HEK293 (cell line): ENCODE results near the gene GPR107.

ENCODE experiments used
- CTCF ChIA-PET: fragments of 350-600 bp; formaldehyde crosslinking; extraction: SDS; loops from one replicate; lab custom pipeline; 2021; ENCODE audit warnings: antibody characterized with exemption; lab: Yijun Ruan, JAX
- POLR2A ChIA-PET: fragments of 300-600 bp; formaldehyde crosslinking; extraction: SDS; loops from one replicate; lab custom pipeline; 2020; ENCODE audit warnings: antibody characterized with exemption, inconsistent platforms; lab: Yijun Ruan, JAX
- H3K27ac ChIP-seq: fragments of 200-500 bp; sonication (Bioruptor generic); 2 replicates; pipeline ENCODE4 v1.5.1; 2014; ENCODE audit warnings: low read depth, low read length, control low read depth, inconsistent platforms; ENCODE audit errors: extremely low read depth
- H3K36me3 ChIP-seq, 2 experiments: fragments of 200-500 bp in 1 of 2; sonication (Bioruptor generic) in 1 of 2; 1 replicate in 1 of 2; 2 replicates in 1 of 2; pipeline ENCODE4 v1.5.1; 2014 to 2017; ENCODE audit warnings: inconsistent platforms in 2 of 2, low read length in 2 of 2; ENCODE audit not compliant: control insufficient read depth in 2 of 2, insufficient read depth in 1 of 2
- H3K4me1 ChIP-seq: fragments of 200-500 bp; sonication (Bioruptor generic); 2 replicates; pipeline ENCODE4 v1.5.1; 2014; ENCODE audit warnings: mild to moderate bottlenecking, low read length, inconsistent platforms; ENCODE audit not compliant: control insufficient read depth, insufficient read depth
- H3K4me3 ChIP-seq: 2 replicates; pipeline ENCODE4 v1.5.1; 2011; ENCODE audit warnings: low read depth, mild to moderate bottlenecking, control low read depth, low read length, moderate library complexity
- H3K9me3 ChIP-seq: fragments of 200-500 bp; sonication (Bioruptor generic); 2 replicates; pipeline ENCODE4 v1.5.1; 2014; ENCODE audit warnings: low read depth, low read length, inconsistent platforms; ENCODE audit not compliant: control insufficient read depth, insufficient read depth
- GLIS1 ChIP-seq: fragments of 450-650 bp; formaldehyde crosslinking; IDR thresholded peaks from 2 replicates; pipeline ENCODE4 v1.5.1; 2016; ENCODE audit warnings: missing biosample characterization, missing genetic modification characterization
- KLF8 ChIP-seq: fragments of 450-650 bp; formaldehyde crosslinking; IDR thresholded peaks from 2 replicates; pipeline ENCODE4 v1.5.1; 2016; ENCODE audit warnings: missing biosample characterization, missing genetic modification characterization
- MEIS1 ChIP-seq: sonication (generic); formaldehyde crosslinking; IDR thresholded peaks from 2 replicates; pipeline ENCODE4 v1.8.1; 2022; ENCODE audit warnings: missing genetic modification reagents, mild to moderate bottlenecking, borderline replicate concordance
- SALL2 ChIP-seq: fragments of 450-650 bp; formaldehyde crosslinking; IDR thresholded peaks from 2 replicates; pipeline ENCODE4 v1.5.0; 2017; ENCODE audit warnings: missing biosample characterization, mild to moderate bottlenecking, missing genetic modification characterization, borderline replicate concordance
- SP2 ChIP-seq: fragments of 450-650 bp; formaldehyde crosslinking; IDR thresholded peaks from 2 replicates; pipeline ENCODE4 v1.5.1; 2016; ENCODE audit warnings: missing biosample characterization, missing genetic modification characterization
- SP7 ChIP-seq: fragments of 450-650 bp; formaldehyde crosslinking; IDR thresholded peaks from 2 replicates; pipeline ENCODE4 v1.5.1; 2016; ENCODE audit warnings: missing biosample characterization, missing genetic modification characterization
- WT1 ChIP-seq: fragments of 450-650 bp; formaldehyde crosslinking; IDR thresholded peaks from 2 replicates; pipeline ENCODE4 v1.5.1; 2016; ENCODE audit warnings: missing biosample characterization, missing genetic modification characterization
- YY1 ChIP-seq: fragments of 450-650 bp; formaldehyde crosslinking; IDR thresholded peaks from 2 replicates; pipeline ENCODE4 v1.5.1; 2018; ENCODE audit warnings: missing biosample characterization, missing genetic modification characterization
- YY2 ChIP-seq: fragments of 450-650 bp; formaldehyde crosslinking; IDR thresholded peaks from 2 replicates; pipeline ENCODE4 v1.5.1; 2016; ENCODE audit warnings: missing biosample characterization, missing genetic modification characterization
- ZBTB7A ChIP-seq: fragments of 450-650 bp; formaldehyde crosslinking; IDR thresholded peaks from 2 replicates; pipeline ENCODE4 v1.5.1; 2016; ENCODE audit warnings: low read depth, missing biosample characterization, missing genetic modification characterization
- ZFP41 ChIP-seq: fragments of 450-650 bp; formaldehyde crosslinking; IDR thresholded peaks from 2 replicates; pipeline ENCODE4 v1.5.1; 2016; ENCODE audit warnings: missing biosample characterization, missing genetic modification characterization, borderline replicate concordance
- ZNF132 ChIP-seq: fragments of 450-650 bp; formaldehyde crosslinking; IDR thresholded peaks from 2 replicates; pipeline ENCODE4 v1.5.1; 2017; ENCODE audit warnings: missing biosample characterization, missing genetic modification characterization, borderline replicate concordance
- ZNF146 ChIP-seq: fragments of 450-650 bp; formaldehyde crosslinking; IDR thresholded peaks from 2 replicates; pipeline ENCODE4 v1.5.1; 2016; ENCODE audit warnings: missing biosample characterization, missing genetic modification characterization
- ZNF324 ChIP-seq: fragments of 450-650 bp; formaldehyde crosslinking; IDR thresholded peaks from 2 replicates; pipeline ENCODE4 v1.5.1; 2016; ENCODE audit warnings: missing biosample characterization, missing genetic modification characterization
- ZNF341 ChIP-seq: fragments of 450-650 bp; formaldehyde crosslinking; IDR thresholded peaks from 2 replicates; pipeline ENCODE4; 2016; ENCODE audit warnings: low read depth, missing biosample characterization, missing genetic modification characterization
- ZNF391 ChIP-seq: fragments of 450-650 bp; formaldehyde crosslinking; IDR thresholded peaks from 2 replicates; pipeline ENCODE4 v1.5.1; 2016; ENCODE audit warnings: low read depth, missing biosample characterization, missing genetic modification characterization, borderline replicate concordance
- ZNF473 ChIP-seq: fragments of 450-650 bp; formaldehyde crosslinking; IDR thresholded peaks from 2 replicates; pipeline ENCODE4 v1.5.1; 2017; ENCODE audit warnings: missing biosample characterization, missing genetic modification characterization
- ZNF555 ChIP-seq: fragments of 450-650 bp; formaldehyde crosslinking; conservative IDR thresholded peaks from 2 replicates; pipeline ENCODE4 v1.5.1; 2017; ENCODE audit warnings: missing biosample characterization, mild to moderate bottlenecking, missing genetic modification characterization, inconsistent platforms
- ZNF629 ChIP-seq: fragments of 450-650 bp; formaldehyde crosslinking; IDR thresholded peaks from 2 replicates; pipeline ENCODE4 v1.5.1; 2017; ENCODE audit warnings: missing biosample characterization, missing genetic modification characterization
- TF ChIP-seq, protein P1 (sequence below): fragments of 450-650 bp; formaldehyde crosslinking; IDR thresholded peaks from 2 replicates; pipeline ENCODE4 v1.5.1; 2016; ENCODE audit warnings: missing biosample characterization, missing genetic modification characterization

GPR107 gene

DNA sequence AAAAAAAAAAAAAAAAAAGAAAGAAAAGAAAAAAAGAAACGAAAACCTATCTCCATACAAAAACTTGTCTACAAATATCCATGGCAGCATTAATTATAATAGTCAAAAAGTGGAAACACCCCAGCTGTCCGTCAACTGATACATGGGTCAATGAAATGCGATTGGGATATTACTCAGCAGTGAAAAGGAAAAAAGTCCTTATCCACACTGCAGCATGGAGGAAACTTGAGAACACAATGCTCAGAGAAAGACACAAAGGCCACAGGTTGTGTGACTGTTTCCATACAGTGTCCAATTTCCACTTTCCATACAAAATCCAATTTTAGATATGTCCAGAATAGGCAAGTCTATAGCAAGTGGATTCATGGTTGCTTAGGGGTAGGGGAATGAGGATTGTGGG, 94.2 kb downstream of the GPR107 start:
- no peaks in the 10 kb centered on the region for H3K9me3 ChIP-seq
- TF ChIP-seq SP7 (tag by site-specific recombination) (no peak), ZNF146 (peak; percentile 75), SALL2 (no peak), ZNF473 (no peak), ZNF132 (tag by site-specific recombination) (no peak), ZNF391 (tag by site-specific recombination) (no peak), YY2 (no peak), ZNF324 (no peak), ZFP41 (tag by site-specific recombination) (no peak)
- ChIA-PET POLR2A (no interaction called here), CTCF (no interaction called here)
- H3K27ac ChIP-seq = no peak overlapping the region
- H3K4me1 ChIP-seq = no peaks in the 10 kb centered on the region
- H3K4me3 ChIP-seq = no peak overlapping the region
- no peaks in the 10 kb centered on the region for H3K36me3 ChIP-seq

GRCh38 chr9:130149031-130149430, 95.3 kb downstream of the GPR107 start:
- no peaks in the 10 kb centered on the region for H3K36me3 ChIP-seq
- ChIA-PET CTCF (interaction anchor here (0.6 to 1.0 kb wide), 3 partner anchors 8 to 88 kb away, joined by 3 to 6 read pairs (median 3); no protein-coding TSS in a partner anchor), POLR2A (no interaction called here)
- H3K4me3 ChIP-seq = no peak overlapping the region
- peak; percentile 76 for TF ChIP-seq ZNF341 (tag by site-specific recombination)
- TF ChIP-seq ZNF555 = no peak
- H3K9me3 ChIP-seq = no peaks in the 10 kb centered on the region
- no peak overlapping the region for H3K27ac ChIP-seq
- H3K4me1 ChIP-seq = no peaks in the 10 kb centered on the region

DNA sequence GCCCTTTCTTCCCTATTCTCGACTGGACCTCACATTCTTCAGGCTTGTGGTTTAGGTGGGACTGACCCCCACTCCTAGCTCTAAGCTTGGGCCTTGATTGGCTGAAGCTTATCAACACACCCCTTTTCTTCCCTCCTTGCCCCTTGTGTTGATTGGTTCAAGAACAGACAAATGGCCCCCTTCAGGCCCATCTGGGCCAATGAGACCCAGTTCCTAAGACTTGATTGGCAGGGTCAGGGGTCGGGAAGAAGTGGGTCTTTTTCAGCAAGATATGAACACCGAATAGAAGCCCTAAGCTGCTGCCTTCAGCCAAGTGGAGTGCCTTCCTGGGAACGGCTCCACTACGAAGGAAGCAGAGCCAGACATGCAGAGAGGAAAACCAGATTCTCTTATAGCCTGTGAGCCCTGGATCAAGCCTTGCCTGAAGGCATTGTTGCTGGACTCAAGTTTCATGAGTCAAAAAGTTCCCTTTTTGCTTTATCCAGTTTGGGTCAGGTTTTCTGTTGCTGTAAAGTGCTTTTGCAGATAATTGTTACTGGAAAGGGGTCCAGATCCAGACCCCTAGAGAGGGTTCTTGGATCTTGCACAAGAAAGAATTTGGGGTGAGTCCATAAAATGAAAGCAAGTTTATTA, 96.1 kb downstream of the GPR107 start:
- Histone ChIP-seq H3K9me3 (no peaks in the 10 kb centered on the region), H3K4me1 (no peaks in the 10 kb centered on the region), H3K27ac (no peak overlapping the region), H3K36me3 (no peaks in the 10 kb centered on the region), H3K4me3 (no peak overlapping the region)
- CTCF ChIA-PET = interaction anchor here (0.6 to 1.0 kb wide), 2 partner anchors 9 to 42 kb away, joined by 3 read pairs; no protein-coding TSS in a partner anchor
- POLR2A ChIA-PET = interaction anchor here (0.8 kb wide), 1 partner anchor 315 kb away, joined by 3 read pairs; the partner anchor contains the start of gene C9orf78
- TF ChIP-seq ZNF324 (no peak), YY1 (tag by site-specific recombination) (no peak), ZBTB7A (tag by site-specific recombination) (no peak), WT1 (tag by site-specific recombination) (no peak), SP2 (tag by site-specific recombination) (0 out of 2 replicates have a peak, but pooled peaks have one; percentile 14)

DNA sequence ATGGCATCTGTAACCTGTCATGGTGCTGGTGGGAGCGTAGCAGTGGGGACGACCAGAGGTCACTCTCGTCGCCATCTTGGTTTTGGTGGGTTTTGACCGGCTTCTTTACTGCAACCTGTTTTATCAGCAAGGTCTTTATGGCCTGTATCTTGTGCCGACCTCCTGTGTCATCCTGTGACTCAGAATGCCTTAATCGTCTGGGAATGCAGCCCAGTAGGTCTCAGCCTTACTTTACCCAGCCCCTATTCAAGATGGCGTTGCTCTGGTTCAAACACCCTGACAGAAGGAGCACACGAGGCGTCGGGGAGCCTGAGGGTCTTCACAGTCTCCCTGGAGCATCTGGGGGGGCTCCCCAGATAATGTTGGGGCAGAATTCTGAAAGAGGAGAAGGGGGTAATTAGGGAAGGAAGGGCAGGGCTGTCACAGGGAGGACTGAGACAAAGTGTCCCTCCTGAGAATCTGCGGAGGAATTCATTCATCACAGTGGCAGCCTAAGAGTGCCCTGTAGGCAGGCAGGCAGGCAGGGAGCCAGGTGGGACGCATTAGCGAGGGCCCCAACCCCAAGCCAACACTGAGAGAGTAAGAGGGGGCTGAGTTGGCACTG, 97.2 kb downstream of the GPR107 start:
- no peak overlapping the region for H3K27ac ChIP-seq
- TF ChIP-seq MEIS1 = no peak
- TF ChIP-seq KLF8 = 0 out of 2 replicates have a peak, but pooled peaks have one; percentile 30
- TF ChIP-seq, protein P1, sequence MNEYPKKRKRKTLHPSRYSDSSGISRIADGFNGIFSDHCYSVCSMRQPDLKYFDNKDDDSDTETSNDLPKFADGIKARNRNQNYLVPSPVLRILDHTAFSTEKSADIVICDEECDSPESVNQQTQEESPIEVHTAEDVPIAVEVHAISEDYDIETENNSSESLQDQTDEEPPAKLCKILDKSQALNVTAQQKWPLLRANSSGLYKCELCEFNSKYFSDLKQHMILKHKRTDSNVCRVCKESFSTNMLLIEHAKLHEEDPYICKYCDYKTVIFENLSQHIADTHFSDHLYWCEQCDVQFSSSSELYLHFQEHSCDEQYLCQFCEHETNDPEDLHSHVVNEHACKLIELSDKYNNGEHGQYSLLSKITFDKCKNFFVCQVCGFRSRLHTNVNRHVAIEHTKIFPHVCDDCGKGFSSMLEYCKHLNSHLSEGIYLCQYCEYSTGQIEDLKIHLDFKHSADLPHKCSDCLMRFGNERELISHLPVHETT (tag by site-specific recombination) = 0 out of 2 replicates have a peak, but pooled peaks have one; percentile 26
- TF ChIP-seq GLIS1 (tag by site-specific recombination) = peak; percentile 67
- TF ChIP-seq ZNF629 (tag by site-specific recombination) = 0 out of 2 replicates have a peak, but pooled peaks have one; percentile 18
- TF ChIP-seq, all 188 proteins: peak for 4
- no peaks in the 10 kb centered on the region for H3K9me3 ChIP-seq
- ChIA-PET CTCF (no interaction called here), POLR2A (no interaction called here)
- no peak overlapping the region for H3K4me3 ChIP-seq
- H3K4me1 ChIP-seq = no peaks in the 10 kb centered on the region
- H3K36me3 ChIP-seq = no peaks in the 10 kb centered on the region
